ENCODE data around the gene UBC. TPM values are rescaled to one million over a fixed set of nuclear protein-coding genes. Genes with fewer than 3 reads are reported as not detected.

UBC gene
- total and polyA plus RNA-seq, 2 of the 4 experiments (the other 2 are of a cell fraction) = 2,042 to 4,320 TPM

GRCh38 chr12:124939079-124939420 lies 24.6 kb upstream of the UBC start (continued):
- peak; percentile 36 for TF ChIP-seq RAD21 (IDR thresholded peaks at IDR 0.05; ENCODE audit: low read length)
- peak; percentile 52 for TF ChIP-seq CTCF (conservative IDR thresholded peaks at IDR 0.05; ENCODE audit: low read depth, low read length)

- in situ Hi-C loops (cut with MboI; ENCODE audit: low sequenced_read_pairs) (no loop called here), intact Hi-C loops (cut with micrococcal nuclease) (loop anchor here (2.0 kb wide), 1 partner anchor 24 kb away; the partner anchor contains the start of gene UBC)
- BruUV-seq (replicated peaks) = TSS peak; percentile 82
Measured at GRCh38 chr12:124938587-124938986, 24.1 kb upstream of the UBC start.

More at GRCh38 chr12:124938587-124938986, 24.1 kb upstream of the UBC start:
- H4K5ac ChIP-seq (ENCODE audit: low read depth, low read length) = peak overlapping the region; percentile 83
- WGBS, 2 experiments (ENCODE audit: extremely low coverage in 2 of 2, insufficient read length in 1 of 2) = 17% methylated on average over 2 of the region's 6 CpGs; no CpG with 5 or more reads in 1 of the 2 experiments
- peaks cover 7% of the 10 kb centered on the region for H4K20me1 ChIP-seq (ENCODE audit: insufficient read depth, low read length)
- POLR2A ChIA-PET (ENCODE audit: unreplicated experiment) = interaction anchor here (0.7 to 1.5 kb wide), 4 partner anchors 12 to 29 kb away, joined by 3 to 6 read pairs (median 3); partner anchors contain the start of gene UBC
- H2AFZ ChIP-seq (replicated peaks; ENCODE audit: low read length, poor library complexity) = peak overlapping the region; percentile 64
- H3K4me3 ChIP-seq (ENCODE audit: insufficient read depth, low read depth, low read length) = peak overlapping the region; percentile 8; the same call in 1 of the 2 replicates
- peak overlapping the region; percentile 86; the same call in 1 of the 2 replicates for H2BK20ac ChIP-seq (ENCODE audit: low read depth, low read length)
- H4K8ac ChIP-seq (ENCODE audit: low read depth in 2 of 2, low read length in 2 of 2) = peak overlapping the region; percentile 48 to 93; a peak in 3 of 4 replicates
- peaks cover 6% of the 10 kb centered on the region; the same call in 1 of the 2 replicates for H3K9me1 ChIP-seq (ENCODE audit: insufficient read depth, low read length)
- H2BK5ac ChIP-seq (ENCODE audit: low read depth, low read length, poor library complexity, severe bottlenecking) = peak overlapping the region; percentile 99
- peak overlapping the region; percentile 97; the same call in 1 of the 2 replicates for H3K4ac ChIP-seq (ENCODE audit: low read depth, low read length)
- ATAC-seq (ENCODE audit: low read depth) = no peak
- peak overlapping the region; percentile 7; the same call in 2 of the 3 replicates for H2BK15ac ChIP-seq (ENCODE audit: low read depth, low read length)
- peak overlapping the region; percentile 93 for H3K18ac ChIP-seq (ENCODE audit: low read depth, low read length)
- H3K36me3 ChIP-seq (ENCODE audit: control insufficient read depth, insufficient read depth, low read length) = no peaks in the 10 kb centered on the region
- peak overlapping the region; percentile 97 for H3K14ac ChIP-seq (replicated peaks; ENCODE audit: low read depth, low read length)
- H2AK9ac ChIP-seq (replicated peaks; ENCODE audit: low read depth, low read length, poor library complexity) = peak overlapping the region; percentile 80
- peak; percentile 72 for DNase-seq
- CTCF ChIA-PET = interaction anchor here (0.8 to 4.3 kb wide), 4 partner anchors 9 to 530 kb away, joined by 3 to 32 read pairs (median 14); no protein-coding TSS in a partner anchor
- peaks cover 2% of the 10 kb centered on the region; the same call in 1 of the 2 replicates for H3K4me1 ChIP-seq (ENCODE audit: control insufficient read depth, insufficient read depth, low read length)
- H2BK120ac ChIP-seq (ENCODE audit: low read depth, low read length) = peak overlapping the region; percentile 95
- dilution Hi-C loops (cut with HindIII; ENCODE audit: low sequenced_read_pairs, unreplicated experiment) = no loop called here
- H3K56ac ChIP-seq (ENCODE audit: extremely low read depth, insufficient read depth, low read length) = peak overlapping the region; percentile 95
- peak overlapping the region; percentile 95 for H3K27ac ChIP-seq (ENCODE audit: insufficient read depth, low read length)
- H3K79me1 ChIP-seq (ENCODE audit: low read depth in 1 of 2, low read length in 2 of 2) = peaks cover 0 to 8% of the 10 kb centered on the region in 2 experiments; a peak in 1 of 4 replicates
- peak overlapping the region; percentile 77 for H3K4me2 ChIP-seq (ENCODE audit: low read depth, low read length)
- H3K9me3 ChIP-seq (ENCODE audit: control insufficient read depth, insufficient read depth, low read length) = no peaks in the 10 kb centered on the region
- no peak for TF ChIP-seq SMC3 (IDR thresholded peaks at IDR 0.05; ENCODE audit: low read depth, low read length)
- TF ChIP-seq POLR2A (IDR thresholded peaks at IDR 0.05; ENCODE audit: low read depth, low read length) = 0 out of 2 replicates have a peak, but pooled peaks have one; percentile 12
- H3K9ac ChIP-seq (ENCODE audit: low read depth, low read length) = peak overlapping the region; percentile 82
- H3K27me3 ChIP-seq (ENCODE audit: control insufficient read depth, insufficient read depth, low read length) = no peaks in the 10 kb centered on the region
- H4K91ac ChIP-seq (ENCODE audit: insufficient read depth, low read depth, low read length) = peak overlapping the region; percentile 92
- H3K23ac ChIP-seq (ENCODE audit: low read depth, low read length) = peak overlapping the region; percentile 28
- peak overlapping the region; percentile 14; the same call in 1 of the 2 replicates for H2AK5ac ChIP-seq (ENCODE audit: low read depth, low read length)
